HepG2 (cell line): ENCODE measurements around the gene IFI30. TPM values are rescaled to one million over a fixed set of nuclear protein-coding genes. Genes with fewer than 3 reads are reported as not detected.

Experiments
- DNMT1 ChIP-seq: sonication (generic); formaldehyde crosslinking; IDR thresholded peaks from 2 replicates; pipeline ENCODE4 v1.5.1; 2020; ENCODE audit warnings: mild to moderate bottlenecking, missing genetic modification reagents
- FOSL2 ChIP-seq: sonication (generic); formaldehyde crosslinking; IDR thresholded peaks from 2 replicates; pipeline ENCODE4 v1.4.0; 2020; ENCODE audit warnings: missing genetic modification reagents
- KDM1A ChIP-seq: IDR thresholded peaks from 2 replicates; pipeline ENCODE4 v1.6.1; 2016; ENCODE audit warnings: missing compliant biosample characterization
- RELA ChIP-seq: sonication (generic); formaldehyde crosslinking; IDR thresholded peaks from 2 replicates; pipeline ENCODE4 v1.4.0; 2020; ENCODE audit warnings: missing genetic modification reagents
- SATB2 ChIP-seq: sonication (generic); formaldehyde crosslinking; IDR thresholded peaks from 2 replicates; pipeline ENCODE4 v1.5.0; 2020; ENCODE audit warnings: missing genetic modification reagents
- SIX1 ChIP-seq: sonication (generic); formaldehyde crosslinking; IDR thresholded peaks from 2 replicates; pipeline ENCODE4 v1.4.0; 2020; ENCODE audit warnings: missing genetic modification reagents, borderline replicate concordance
- SP5 ChIP-seq: IDR thresholded peaks from 2 replicates; pipeline ENCODE4 v1.6.1; 2016; ENCODE audit warnings: low read depth, borderline replicate concordance
- TAF1 ChIP-seq: sonication (generic); formaldehyde crosslinking; IDR thresholded peaks from 2 replicates; pipeline ENCODE4 v1.4.0; 2020; ENCODE audit warnings: missing genetic modification reagents
- TCF12 ChIP-seq, 2 experiments: fragments of 450-650 bp in 1 of 2; sonication (generic) in 1 of 2; formaldehyde crosslinking in 1 of 2; IDR thresholded peaks; 2 replicates each; pipeline versions ENCODE4 v1.6.1 to v1.8.0; 2017 to 2022; ENCODE audit warnings: antibody characterized with exemption in 1 of 2, mild to moderate bottlenecking in 1 of 2, missing genetic modification reagents in 1 of 2, moderate library complexity in 1 of 2
- TRIM24 ChIP-seq: sonication (generic); formaldehyde crosslinking; IDR thresholded peaks from 2 replicates; pipeline ENCODE4 v1.8.0; 2022; ENCODE audit warnings: mild to moderate bottlenecking, missing genetic modification reagents
- ZBTB38 ChIP-seq: sonication (generic); formaldehyde crosslinking; IDR thresholded peaks from 2 replicates; pipeline ENCODE4 v1.5.1; 2020; ENCODE audit warnings: mild to moderate bottlenecking, missing genetic modification reagents
- ZNF329 ChIP-seq: sonication (generic); formaldehyde crosslinking; IDR thresholded peaks from 2 replicates; pipeline ENCODE4 v1.9.0; 2021; ENCODE audit warnings: low read depth, mild to moderate bottlenecking, missing genetic modification reagents
- ZNF367 ChIP-seq: sonication (generic); formaldehyde crosslinking; IDR thresholded peaks from 2 replicates; pipeline ENCODE4 v1.4.0; 2020; ENCODE audit warnings: missing genetic modification reagents, borderline replicate concordance
- ZNF44 ChIP-seq: sonication (generic); formaldehyde crosslinking; IDR thresholded peaks from 2 replicates; pipeline ENCODE4 v1.5.1; 2020; ENCODE audit warnings: mild to moderate bottlenecking, missing genetic modification reagents
- ZNF503 ChIP-seq: sonication (generic); formaldehyde crosslinking; IDR thresholded peaks from 2 replicates; pipeline ENCODE4 v1.4.0; 2020; ENCODE audit warnings: missing genetic modification reagents
- ZNF775 ChIP-seq: sonication (generic); formaldehyde crosslinking; IDR thresholded peaks from 2 replicates; pipeline ENCODE4 v1.4.0; 2020; ENCODE audit warnings: missing genetic modification reagents, mild to moderate bottlenecking, moderate library complexity, borderline replicate concordance
- polyA plus RNA-seq, 8 experiments: library from polyadenylated mRNA; depleted of rRNA in 3 of 8; stranded (reverse) in 7 of 8; unstranded in 1 of 8; fragments of >200 nt; fragmentation: Illumina TruSeq in 4 of 8; extraction: Trizol in 4 of 8; gene quantifications; 2 replicates each; pipeline versions ENCODE4 v1.2.1 to v1.2.3, GENCODE V29; 2011 to 2016; ENCODE audit warnings: low read depth in 4 of 8, missing spikeins in 1 of 8, mixed read lengths in 1 of 8; ENCODE audit not compliant: insufficient read depth in 1 of 8
- total RNA-seq, 5 experiments: library from RNA; depleted of rRNA; stranded (reverse); fragments of >200 nt; fragmentation: Illumina TruSeq; extraction: Trizol; gene quantifications; 2 replicates each; pipeline ENCODE4 v1.2.3, GENCODE V29; 2016; ENCODE audit warnings: low read depth in 1 of 5
- TF ChIP-seq, protein P1 (sequence below): sonication (generic); formaldehyde crosslinking; IDR thresholded peaks from 2 replicates; pipeline ENCODE4 v1.8.0; 2022; ENCODE audit warnings: missing genetic modification reagents, mild to moderate bottlenecking, moderate library complexity, borderline replicate concordance
- TF ChIP-seq, protein P2 (sequence below): sonication (generic); formaldehyde crosslinking; conservative IDR thresholded peaks from 2 replicates; pipeline ENCODE4 v1.4.0; 2020; ENCODE audit warnings: missing genetic modification reagents
- TF ChIP-seq, protein P3 (sequence below), 2 experiments: sonication (generic) in 1 of 2; formaldehyde crosslinking in 1 of 2; IDR thresholded peaks; 2 replicates each; pipeline versions ENCODE4 v1.4.0 to v1.6.1; 2016 to 2020; ENCODE audit warnings: borderline replicate concordance in 1 of 2, low read depth in 1 of 2, mild to moderate bottlenecking in 1 of 2, missing genetic modification reagents in 1 of 2

Gene IFI30
- total and polyA plus RNA-seq, 2 of the 13 experiments (the other 11 are each of a cell fraction or from before 2014, with no cell fraction given), result 25.0 to 79.4 TPM

- TF ChIP-seq SP5 (CRISPR knock-in tag) (peak; percentile 74; the same call in 1 of the 2 replicates), ZNF44 (no peak), TCF12 (IDR thresholded peaks at IDR 0.05) (no peak), TCF12 (CRISPR knock-in tag; IDR thresholded peaks at IDR 0.05) (no peak), ZNF367 (CRISPR knock-in tag) (no peak), SATB2 (CRISPR knock-in tag) (no peak), RELA (CRISPR knock-in tag) (no peak), FOSL2 (CRISPR knock-in tag) (no peak), KDM1A (CRISPR knock-in tag) (no peak), SIX1 (CRISPR knock-in tag) (no peak), ZNF503 (CRISPR knock-in tag) (0 out of 2 replicates have a peak, but pooled peaks have one; percentile 34), TAF1 (peak; percentile 54; the same call in 1 of the 2 replicates), ZNF329 (0 out of 2 replicates have a peak, but pooled peaks have one; percentile 38), DNMT1 (CRISPR knock-in tag) (no peak), TRIM24 (CRISPR knock-in tag) (no peak), ZNF775 (no peak), ZBTB38 (CRISPR knock-in tag) (0 out of 2 replicates have a peak, but pooled peaks have one; percentile 10)
- TF ChIP-seq, protein P1, sequence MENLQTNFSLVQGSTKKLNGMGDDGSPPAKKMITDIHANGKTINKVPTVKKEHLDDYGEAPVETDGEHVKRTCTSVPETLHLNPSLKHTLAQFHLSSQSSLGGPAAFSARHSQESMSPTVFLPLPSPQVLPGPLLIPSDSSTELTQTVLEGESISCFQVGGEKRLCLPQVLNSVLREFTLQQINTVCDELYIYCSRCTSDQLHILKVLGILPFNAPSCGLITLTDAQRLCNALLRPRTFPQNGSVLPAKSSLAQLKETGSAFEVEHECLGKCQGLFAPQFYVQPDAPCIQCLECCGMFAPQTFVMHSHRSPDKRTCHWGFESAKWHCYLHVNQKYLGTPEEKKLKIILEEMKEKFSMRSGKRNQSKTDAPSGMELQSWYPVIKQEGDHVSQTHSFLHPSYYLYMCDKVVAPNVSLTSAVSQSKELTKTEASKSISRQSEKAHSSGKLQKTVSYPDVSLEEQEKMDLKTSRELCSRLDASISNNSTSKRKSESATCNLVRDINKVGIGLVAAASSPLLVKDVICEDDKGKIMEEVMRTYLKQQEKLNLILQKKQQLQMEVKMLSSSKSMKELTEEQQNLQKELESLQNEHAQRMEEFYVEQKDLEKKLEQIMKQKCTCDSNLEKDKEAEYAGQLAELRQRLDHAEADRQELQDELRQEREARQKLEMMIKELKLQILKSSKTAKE (CRISPR knock-in tag), result no peak
- TF ChIP-seq, protein P2, sequence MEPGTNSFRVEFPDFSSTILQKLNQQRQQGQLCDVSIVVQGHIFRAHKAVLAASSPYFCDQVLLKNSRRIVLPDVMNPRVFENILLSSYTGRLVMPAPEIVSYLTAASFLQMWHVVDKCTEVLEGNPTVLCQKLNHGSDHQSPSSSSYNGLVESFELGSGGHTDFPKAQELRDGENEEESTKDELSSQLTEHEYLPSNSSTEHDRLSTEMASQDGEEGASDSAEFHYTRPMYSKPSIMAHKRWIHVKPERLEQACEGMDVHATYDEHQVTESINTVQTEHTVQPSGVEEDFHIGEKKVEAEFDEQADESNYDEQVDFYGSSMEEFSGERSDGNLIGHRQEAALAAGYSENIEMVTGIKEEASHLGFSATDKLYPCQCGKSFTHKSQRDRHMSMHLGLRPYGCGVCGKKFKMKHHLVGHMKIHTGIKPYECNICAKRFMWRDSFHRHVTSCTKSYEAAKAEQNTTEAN (CRISPR knock-in tag), result 0 out of 2 replicates have a peak, but pooled peaks have one; percentile 30
- TF ChIP-seq, protein P3, sequence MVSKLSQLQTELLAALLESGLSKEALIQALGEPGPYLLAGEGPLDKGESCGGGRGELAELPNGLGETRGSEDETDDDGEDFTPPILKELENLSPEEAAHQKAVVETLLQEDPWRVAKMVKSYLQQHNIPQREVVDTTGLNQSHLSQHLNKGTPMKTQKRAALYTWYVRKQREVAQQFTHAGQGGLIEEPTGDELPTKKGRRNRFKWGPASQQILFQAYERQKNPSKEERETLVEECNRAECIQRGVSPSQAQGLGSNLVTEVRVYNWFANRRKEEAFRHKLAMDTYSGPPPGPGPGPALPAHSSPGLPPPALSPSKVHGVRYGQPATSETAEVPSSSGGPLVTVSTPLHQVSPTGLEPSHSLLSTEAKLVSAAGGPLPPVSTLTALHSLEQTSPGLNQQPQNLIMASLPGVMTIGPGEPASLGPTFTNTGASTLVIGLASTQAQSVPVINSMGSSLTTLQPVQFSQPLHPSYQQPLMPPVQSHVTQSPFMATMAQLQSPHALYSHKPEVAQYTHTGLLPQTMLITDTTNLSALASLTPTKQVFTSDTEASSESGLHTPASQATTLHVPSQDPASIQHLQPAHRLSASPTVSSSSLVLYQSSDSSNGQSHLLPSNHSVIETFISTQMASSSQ (IDR thresholded peaks at IDR 0.05; ENCODE audit: low read depth), result no peak
- TF ChIP-seq, protein P3 (CRISPR knock-in tag; IDR thresholded peaks at IDR 0.05; ENCODE audit: borderline replicate concordance), result no peak
These were observed 19.2 kb downstream of the IFI30 start, which contains the start of gene MPV17L2 (continued) for GRCh38 chr19:18192673-18193387.
